H9 (cell line): Measurements from ENCODE around the gene TBX21. TPM values are rescaled to one million over a fixed set of nuclear protein-coding genes. Genes with fewer than 3 reads are reported as not detected.

Experiments used
- DNase-seq: peaks from one replicate; pipeline ENCODE4 v3.0.0-alpha.2; 2017
- H2AFZ ChIP-seq: one replicate; pipeline ENCODE4 v1.6.1; 2013; ENCODE audit warnings: mild to moderate bottlenecking, low read length, control low read depth, moderate library complexity
- H2AK5ac ChIP-seq: 2 replicates; pipeline ENCODE4 v1.6.1; 2013; ENCODE audit warnings: low read length, control low read depth, mixed read lengths; ENCODE audit not compliant: insufficient read length
- H2BK120ac ChIP-seq: one replicate; pipeline ENCODE4 v1.6.1; 2013; ENCODE audit warnings: low read depth, mild to moderate bottlenecking, low read length, control low read depth, inconsistent platforms; ENCODE audit not compliant: poor library complexity, severe bottlenecking
- H2BK12ac ChIP-seq: 2 replicates; pipeline ENCODE4 v1.6.1; 2013; ENCODE audit warnings: low read length, control low read depth, mixed read lengths, low read depth; ENCODE audit not compliant: insufficient read length
- H2BK15ac ChIP-seq: 2 replicates; pipeline ENCODE4 v1.6.1; 2013; ENCODE audit warnings: low read depth, low read length, control low read depth
- H2BK20ac ChIP-seq: one replicate; pipeline ENCODE4 v1.6.1; 2013; ENCODE audit warnings: low read depth, mild to moderate bottlenecking, low read length, control low read depth, inconsistent platforms; ENCODE audit not compliant: poor library complexity, severe bottlenecking
- H2BK5ac ChIP-seq: 2 replicates; pipeline ENCODE4 v1.6.1; 2013; ENCODE audit warnings: low read length, control low read depth, mixed read lengths; ENCODE audit not compliant: insufficient read length
- H3K14ac ChIP-seq: 2 replicates; pipeline ENCODE4 v1.6.1; 2013; ENCODE audit warnings: low read length, control low read depth; ENCODE audit not compliant: insufficient read depth
- H3K18ac ChIP-seq: 2 replicates; pipeline ENCODE4 v1.6.1; 2013; ENCODE audit warnings: low read depth, mild to moderate bottlenecking, mixed read lengths, low read length, control low read depth; ENCODE audit not compliant: insufficient read length
- H3K23ac ChIP-seq: 2 replicates; pipeline ENCODE4 v1.6.1; 2013; ENCODE audit warnings: low read length, control low read depth, mixed read lengths, low read depth; ENCODE audit not compliant: insufficient read length
- H3K23me2 ChIP-seq: 2 replicates; pipeline ENCODE4 v1.6.1; 2013; ENCODE audit warnings: low read depth, mild to moderate bottlenecking, mixed read lengths, low read length, control low read depth; ENCODE audit not compliant: insufficient read length, poor library complexity, severe bottlenecking
- H3K27ac ChIP-seq: 2 replicates; pipeline ENCODE4 v1.5.1; 2013; ENCODE audit warnings: low read length, control low read depth, mixed read lengths, low read depth; ENCODE audit not compliant: insufficient read length
- H3K27me3 ChIP-seq: 2 replicates; pipeline ENCODE4 v1.6.1; 2013; ENCODE audit warnings: low read length, control low read depth, inconsistent platforms; ENCODE audit not compliant: insufficient read depth
- H3K4ac ChIP-seq: 2 replicates; pipeline ENCODE4 v1.6.1; 2013; ENCODE audit warnings: low read depth, mild to moderate bottlenecking, control low read depth, inconsistent platforms, low read length, moderate library complexity
- H3K4me1 ChIP-seq: 2 replicates; pipeline ENCODE4 v1.6.1; 2013; ENCODE audit warnings: low read length, control low read depth, inconsistent platforms; ENCODE audit not compliant: insufficient read depth
- H3K4me2 ChIP-seq: 2 replicates; pipeline ENCODE4 v1.6.1; 2013; ENCODE audit warnings: low read length, control low read depth, mixed read lengths; ENCODE audit not compliant: insufficient read length, insufficient read depth
- H3K56ac ChIP-seq: 2 replicates; pipeline ENCODE4 v1.6.1; 2013; ENCODE audit warnings: low read depth, mild to moderate bottlenecking, mixed read lengths, low read length, control low read depth; ENCODE audit not compliant: insufficient read length
- H3K79me1 ChIP-seq: 2 replicates; pipeline ENCODE4 v1.6.1; 2013; ENCODE audit warnings: low read depth, mild to moderate bottlenecking, moderate library complexity, low read length, control low read depth, inconsistent platforms; ENCODE audit not compliant: insufficient read depth, poor library complexity, severe bottlenecking
- H3K79me2 ChIP-seq: 2 replicates; pipeline ENCODE4 v1.6.1; 2013; ENCODE audit warnings: low read length, control low read depth, inconsistent platforms; ENCODE audit not compliant: insufficient read depth
- H3K9ac ChIP-seq: 2 replicates; pipeline ENCODE4 v1.6.1; 2013; ENCODE audit warnings: low read length, control low read depth, mixed read lengths; ENCODE audit not compliant: insufficient read length; ENCODE audit errors: extremely low read depth
- H3K9me3 ChIP-seq: one replicate; pipeline ENCODE4 v1.6.1; 2013; ENCODE audit warnings: low read depth, low read length, inconsistent platforms; ENCODE audit not compliant: control insufficient read depth
- H3T11ph ChIP-seq: one replicate; pipeline ENCODE4 v1.6.1; 2013; ENCODE audit warnings: mild to moderate bottlenecking, low read length, control low read depth, inconsistent platforms
- H4K20me1 ChIP-seq: one replicate; pipeline ENCODE4 v1.6.1; 2013; ENCODE audit not compliant: control insufficient read depth, insufficient read length, insufficient read depth
- H4K5ac ChIP-seq: 2 replicates; pipeline ENCODE4 v1.6.1; 2013; ENCODE audit warnings: low read depth, mild to moderate bottlenecking, mixed read lengths, low read length, control low read depth; ENCODE audit not compliant: insufficient read length
- H4K8ac ChIP-seq: replicated peaks from 2 replicates; pipeline ENCODE4 v1.6.1; 2013; ENCODE audit warnings: low read length, control low read depth, mixed read lengths, low read depth; ENCODE audit not compliant: insufficient read length
- H4K91ac ChIP-seq: 2 replicates; pipeline ENCODE4 v1.6.1; 2013; ENCODE audit warnings: low read depth, mild to moderate bottlenecking, moderate library complexity, mixed read lengths, low read length, control low read depth; ENCODE audit not compliant: insufficient read length
- H3K27ac Mint-ChIP-seq, 3 experiments: 2 replicates in 2 of 3; 3 replicates in 1 of 3; pipeline ENCODE4 v1.8.0; 2020 to 2021; ENCODE audit warnings: mixed read lengths in 3 of 3, mild to moderate bottlenecking in 1 of 3, moderate library complexity in 1 of 3
- H3K27me3 Mint-ChIP-seq: 2 replicates; pipeline ENCODE4 v1.8.0; 2021; ENCODE audit warnings: low read depth, mild to moderate bottlenecking, moderate library complexity, mixed read lengths
- H3K36me3 Mint-ChIP-seq, 3 experiments: 2 replicates in 2 of 3; 3 replicates in 1 of 3; pipeline ENCODE4 v1.8.0; 2020 to 2021; ENCODE audit warnings: low read depth in 3 of 3, mixed read lengths in 3 of 3; ENCODE audit not compliant: insufficient read depth in 1 of 3
- H3K4me1 Mint-ChIP-seq, 2 experiments: 2 replicates each; pipeline ENCODE4 v1.8.0; 2020; ENCODE audit warnings: mixed read lengths in 2 of 2
- H3K4me3 Mint-ChIP-seq, 2 experiments: 2 replicates in 1 of 2; 3 replicates in 1 of 2; pipeline ENCODE4 v1.8.0; 2020 to 2021; ENCODE audit warnings: mild to moderate bottlenecking in 2 of 2, mixed read lengths in 2 of 2, moderate library complexity in 1 of 2
- H3K9me3 Mint-ChIP-seq, 2 experiments: 2 replicates in 1 of 2; 3 replicates in 1 of 2; pipeline ENCODE4 v1.8.0; 2020; ENCODE audit warnings: mild to moderate bottlenecking in 2 of 2, mixed read lengths in 2 of 2, moderate library complexity in 1 of 2
- CTCF ChIP-seq: fragments of 200-600 bp; sonication (generic); conservative IDR thresholded peaks from 3 replicates; pipeline ENCODE4 v1.8.0; 2021; ENCODE audit warnings: antibody characterized with exemption, mild to moderate bottlenecking
- WGBS: extraction: QIAGEN DNeasy Blood & Tissue Kit; methylation state at CpG from one replicate; pipeline ENCODE4 v1.1.7; 2013; ENCODE audit warnings: missing lambda C conversion rate, low lambda C conversion rate, mixed read lengths; ENCODE audit not compliant: insufficient read length; ENCODE audit errors: extremely low coverage; 5-methylcytosine and 5-hydroxymethylcytosine counted together
- total RNA-seq: library from RNA; stranded (reverse); gene quantifications from 2 replicates; pipeline ENCODE4 v1.2.1, GENCODE V29; 2021

The TBX21 gene
- total RNA-seq, 1 experiment from 2014 or later = not detected

- peaks cover 3% of the 10 kb centered on the region for H3K23me2 ChIP-seq
- Mint-ChIP-seq H3K4me3 (no peak overlapping the region), H3K4me1 (peaks cover 49 to 51% of the 10 kb centered on the region in 2 experiments), H3K9me3 (no peaks in the 10 kb centered on the region; a peak in 1 of 5 replicates), H3K36me3 (peaks cover 0 to 8% (median 4%) of the 10 kb centered on the region in 3 experiments; a peak in 4 of 7 replicates), H3K27me3 (no peaks in the 10 kb centered on the region), H3K27ac (no peak overlapping the region)
- no peak overlapping the region for H2BK20ac ChIP-seq
- H3K9me3 ChIP-seq = no peaks in the 10 kb centered on the region
- H3K4ac ChIP-seq = no peak overlapping the region
- no peaks in the 10 kb centered on the region for H3K79me2 ChIP-seq
- H3K9ac ChIP-seq = no peak overlapping the region
- H4K8ac ChIP-seq = no peak overlapping the region
- no peak overlapping the region for H3K18ac ChIP-seq
- no peak overlapping the region for H2BK15ac ChIP-seq
- no peak overlapping the region for H3K4me2 ChIP-seq
- H2AK5ac ChIP-seq = no peak overlapping the region
- no peak overlapping the region for H2BK5ac ChIP-seq
- H4K20me1 ChIP-seq = no peaks in the 10 kb centered on the region
- H4K91ac ChIP-seq = no peak overlapping the region
- no peaks in the 10 kb centered on the region for H3K79me1 ChIP-seq
- peaks cover 19% of the 10 kb centered on the region; the same call in 1 of the 2 replicates for H3K4me1 ChIP-seq
- peak; percentile 31 for DNase-seq
- no peak overlapping the region for H3K14ac ChIP-seq
- H2BK12ac ChIP-seq = no peak overlapping the region
- H3T11ph ChIP-seq = no peak overlapping the region
- no peak overlapping the region for H3K23ac ChIP-seq
- H4K5ac ChIP-seq = no peak overlapping the region
- no peak overlapping the region for H2AFZ ChIP-seq
- no CpG with 5 or more reads among the region's 3 CpGs for WGBS
- H3K56ac ChIP-seq = no peak overlapping the region
- no peak overlapping the region for H2BK120ac ChIP-seq
- H3K27me3 ChIP-seq = no peaks in the 10 kb centered on the region
- no peak overlapping the region for H3K27ac ChIP-seq
- TF ChIP-seq CTCF = no peak
Measured at GRCh38 chr17:47690121-47690520, 42.9 kb upstream of the TBX21 start.
